Measurements from ENCODE around the gene PSMB1. TPM values are rescaled to one million over a fixed set of nuclear protein-coding genes. Genes with fewer than 3 reads are reported as not detected.
"Not testable (repeated sequence)": the region's sequence is repeated elsewhere in the genome, so short reads cannot be mapped to it uniquely, and the experiment has no call there.

PSMB1 gene
- total and polyA plus RNA-seq, 9 of the 15 experiments (the other 6 are each of a cell fraction or from before 2014, with no cell fraction given): 447 to 2,953 (median 884) TPM

DNA sequence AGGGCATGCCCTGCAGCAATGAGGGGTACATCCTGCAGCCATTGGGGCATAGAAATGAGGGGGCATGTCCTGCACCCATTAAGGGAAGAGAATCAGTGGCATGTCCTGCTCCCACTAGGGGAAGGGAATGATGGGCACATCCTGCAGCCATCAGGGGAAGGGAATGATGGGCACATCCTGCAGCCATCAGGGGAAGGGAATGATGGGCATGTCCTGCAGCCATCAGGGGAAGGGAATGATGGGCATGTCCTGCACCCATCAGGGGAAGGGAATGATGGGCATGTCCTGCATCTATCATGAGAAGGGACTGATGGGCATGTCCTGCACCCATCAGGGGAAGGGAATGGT, 49.7 kb downstream of the PSMB1 start:
- no peak for FAIRE-seq
- Histone ChIP-seq H3K9me1 (ENCODE audit: control insufficient read depth, insufficient read depth, low read length) (no peaks in the 10 kb centered on the region), H3K79me2 (ENCODE audit: control insufficient read depth, insufficient read depth, low read length) (no peaks in the 10 kb centered on the region), H3K4me3 (no peak overlapping the region), H2AFZ (ENCODE audit: low read depth, low read length) (no peak overlapping the region), H3K9me3 (replicated peaks; ENCODE audit: control insufficient read depth, insufficient read depth, low read depth, low read length) (no peaks in the 10 kb centered on the region), H4K20me1 (replicated peaks; ENCODE audit: control insufficient read depth, insufficient read depth, low read length) (no peaks in the 10 kb centered on the region), H3K27ac (ENCODE audit: extremely low read depth, low read depth, low read length) (no peak overlapping the region), H3K27me3 (ENCODE audit: control insufficient read depth in 2 of 2, insufficient read depth in 2 of 2, low read length in 2 of 2) (peaks cover 9 to 40% of the 10 kb centered on the region in 2 experiments), H3K9ac (ENCODE audit: insufficient read depth in 1 of 2, low read depth in 2 of 2, low read length in 2 of 2) (no peak overlapping the region), H3K4me1 (replicated peaks in 1 of 2; ENCODE audit: control insufficient read depth in 2 of 2, insufficient read depth in 2 of 2, low read length in 2 of 2) (no peaks in the 10 kb centered on the region), H3K4me2 (ENCODE audit: insufficient read depth, low read length) (no peak overlapping the region), H3K36me3 (ENCODE audit: control insufficient read depth, insufficient read depth, low read length) (no peaks in the 10 kb centered on the region)
- intact Hi-C loops (cut with micrococcal nuclease) (no loop called here), in situ Hi-C loops (cut with MboI) (no loop called here)
- no TSS peak for BruUV-seq (replicated peaks)
- no peak for ATAC-seq
- DNase-seq (ENCODE audit: extremely low read depth in 1 of 4, low spot score in 3 of 4): no peak
- POLR2A ChIA-PET: no interaction called here
- CTCF ChIA-PET (ENCODE audit: low intra/inter-chr PET ratio): no interaction called here
- TF ChIP-seq ZNF324 (CRISPR knock-in tag; IDR thresholded peaks at IDR 0.05): no peak
- TF ChIP-seq TCFL5 (CRISPR knock-in tag; conservative IDR thresholded peaks at IDR 0.05): no peak
- no peak for TF ChIP-seq BRD9 (IDR thresholded peaks at IDR 0.05; ENCODE audit: low read depth, partially characterized antibody)
- no peak for TF ChIP-seq ZMIZ1 (IDR thresholded peaks at IDR 0.05; ENCODE audit: low read depth in 2 of 2, low read length in 2 of 2)
- TF ChIP-seq E4F1 (CRISPR knock-in tag; IDR thresholded peaks at IDR 0.05; ENCODE audit: borderline replicate concordance): no peak
- TF ChIP-seq CBX3 (IDR thresholded peaks at IDR 0.05; ENCODE audit: borderline replicate concordance in 1 of 2, low read length in 2 of 2): no peak
- TF ChIP-seq PHTF2 (CRISPR knock-in tag; IDR thresholded peaks at IDR 0.05): no peak

DNA sequence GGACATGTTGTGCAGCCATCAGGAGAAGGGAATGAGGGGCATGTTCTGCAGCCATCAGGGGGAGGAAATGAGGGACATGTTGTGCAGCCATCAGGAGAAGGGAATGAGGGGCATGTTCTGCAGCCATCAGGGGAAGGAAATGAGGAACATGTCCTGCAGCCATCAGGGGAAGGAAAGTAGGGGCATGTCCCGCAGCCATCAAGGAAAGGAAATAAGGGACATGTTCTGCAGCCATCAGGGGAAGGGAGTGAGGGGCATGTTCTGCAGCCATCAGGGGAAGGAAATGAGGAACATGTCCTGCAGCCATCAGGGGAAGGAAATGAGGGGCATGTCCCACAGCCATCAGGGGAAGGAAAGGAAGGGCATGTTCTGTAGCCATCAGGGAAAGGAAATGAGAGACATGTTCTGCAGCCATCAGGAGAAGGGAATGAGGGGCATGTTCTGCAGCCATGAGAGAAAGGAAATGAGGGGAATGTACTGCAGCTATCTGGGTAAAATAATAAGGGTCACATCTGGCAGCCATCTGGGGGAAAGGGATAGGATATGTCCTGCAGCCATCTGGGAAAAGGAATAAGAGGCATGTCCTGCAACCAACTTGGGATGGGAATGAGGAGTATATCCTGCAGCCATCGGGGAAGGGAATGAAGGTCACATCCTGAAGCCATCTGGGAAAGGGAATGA, 50.2 kb downstream of the PSMB1 start:
- H4K20me1 ChIP-seq (replicated peaks; ENCODE audit: control insufficient read depth, insufficient read depth, low read length); DNase-seq (ENCODE audit: extremely low read depth in 1 of 4, low spot score in 3 of 4); H2AFZ ChIP-seq (ENCODE audit: low read depth, low read length); H3K27ac ChIP-seq (ENCODE audit: extremely low read depth, low read depth, low read length); H3K79me2 ChIP-seq (ENCODE audit: control insufficient read depth, insufficient read depth, low read length); CTCF ChIA-PET (ENCODE audit: low intra/inter-chr PET ratio); H3K4me3 ChIP-seq; H3K36me3 ChIP-seq (ENCODE audit: control insufficient read depth, insufficient read depth, low read length); H3K4me1 ChIP-seq (replicated peaks in 1 of 2; ENCODE audit: control insufficient read depth in 2 of 2, insufficient read depth in 2 of 2, low read length in 2 of 2); H3K4me2 ChIP-seq (ENCODE audit: insufficient read depth, low read length); FAIRE-seq; H3K9me3 ChIP-seq (replicated peaks; ENCODE audit: control insufficient read depth, insufficient read depth, low read depth, low read length); ATAC-seq; H3K9ac ChIP-seq (ENCODE audit: insufficient read depth in 1 of 2, low read depth in 2 of 2, low read length in 2 of 2); in situ Hi-C loops (cut with MboI); intact Hi-C loops (cut with micrococcal nuclease); H3K9me1 ChIP-seq (ENCODE audit: control insufficient read depth, insufficient read depth, low read length); BruUV-seq (replicated peaks); POLR2A ChIA-PET: not testable (repeated sequence)
- H3K27me3 ChIP-seq (ENCODE audit: control insufficient read depth in 2 of 2, insufficient read depth in 2 of 2, low read length in 2 of 2): peaks cover 11 to 46% of the 10 kb centered on the region in 2 experiments
- 0% methylated on average over 2 of the region's 2 CpGs for WGBS (ENCODE audit: insufficient coverage, low coverage, missing lambda C conversion rate)

All from K562 (cell line).